SK-N-SH (cell line): Measurements from ENCODE around the gene NUDT16. TPM values are rescaled to one million over a fixed set of nuclear protein-coding genes. Genes with fewer than 3 reads are reported as not detected.

Experiments used
- CTCF ChIA-PET: fragments of 300-600, 350-600 bp; formaldehyde crosslinking; extraction: SDS; loops from one replicate; lab custom pipeline; 2021; lab: Yijun Ruan, JAX
- POLR2A ChIA-PET: fragments of 350-600 bp; sonication (Branson Sonifier 250); formaldehyde crosslinking; extraction: SDS; loops from one replicate; lab custom pipeline; 2020; ENCODE audit warnings: antibody characterized with exemption, inconsistent platforms; lab: Yijun Ruan, JAX
- DNase-seq: peaks from one replicate; pipeline ENCODE4 v3.0.0; 2012
- H2AFZ ChIP-seq: fragments of 200-600 bp; sonication (generic); 2 replicates; pipeline ENCODE4 v1.8.1; 2016; ENCODE audit warnings: antibody characterized with exemption, mild to moderate bottlenecking, low read depth
- H3F3A ChIP-seq: fragments of 200-600 bp; sonication (generic); replicated peaks from 2 replicates; pipeline ENCODE3; 2016; ENCODE audit warnings: antibody characterized with exemption, mild to moderate bottlenecking; ENCODE audit not compliant: insufficient read depth
- H3K27ac ChIP-seq, 2 experiments: fragments of 200-500 bp in 1 of 2; fragments of 200-600 bp in 1 of 2; sonication (Bioruptor generic) in 1 of 2; sonication (generic), shearing (Covaris generic) in 1 of 2; 2 replicates each; pipeline versions ENCODE4 v1.5.1 to v1.6.1; 2014 to 2016; ENCODE audit warnings: low read depth in 2 of 2, inconsistent platforms in 1 of 2, low read length in 1 of 2, mild to moderate bottlenecking in 1 of 2, mixed read lengths in 1 of 2
- H3K27me3 ChIP-seq: fragments of 200-600 bp; sonication (generic), shearing (Covaris generic); 2 replicates; pipeline ENCODE4 v1.6.1; 2016; ENCODE audit warnings: mixed run types; ENCODE audit not compliant: insufficient read depth
- H3K36me3 ChIP-seq, 2 experiments: fragments of 200-500 bp in 1 of 2; fragments of 200-600 bp in 1 of 2; sonication (Bioruptor generic) in 1 of 2; sonication (generic) in 1 of 2; replicated peaks in 1 of 2; 2 replicates each; pipeline versions ENCODE3 to v1.5.1; 2014 to 2016; ENCODE audit warnings: low read length in 1 of 2, mild to moderate bottlenecking in 1 of 2; ENCODE audit not compliant: insufficient read depth in 2 of 2, control insufficient read depth in 1 of 2
- H3K4me1 ChIP-seq, 2 experiments: fragments of 200-500 bp in 1 of 2; fragments of 200-600 bp in 1 of 2; sonication (Bioruptor generic) in 1 of 2; sonication (generic), shearing (Covaris generic) in 1 of 2; 2 replicates each; pipeline versions ENCODE4 v1.5.1 to v1.6.1; 2014 to 2016; ENCODE audit warnings: low read depth in 1 of 2, low read length in 1 of 2, mixed run types in 1 of 2; ENCODE audit not compliant: insufficient read depth in 2 of 2, control insufficient read depth in 1 of 2
- H3K4me2 ChIP-seq: fragments of 200-600 bp; sonication (generic), shearing (Covaris generic); 2 replicates; pipeline ENCODE4 v1.6.1; 2017; ENCODE audit warnings: mixed run types
- H3K4me3 ChIP-seq, 2 experiments: fragments of 200-500 bp in 1 of 2; fragments of 200-600 bp in 1 of 2; sonication (Bioruptor generic) in 1 of 2; sonication (generic), shearing (Covaris generic) in 1 of 2; 2 replicates each; pipeline versions ENCODE4 v1.5.1 to v1.8.1; 2014 to 2016; ENCODE audit warnings: low read depth in 2 of 2, inconsistent platforms in 1 of 2, low read length in 1 of 2, mild to moderate bottlenecking in 1 of 2, mixed read lengths in 1 of 2, moderate library complexity in 1 of 2
- H3K79me2 ChIP-seq: fragments of 200-600 bp; sonication (generic); 2 replicates; pipeline ENCODE4 v1.8.1; 2017; ENCODE audit warnings: mild to moderate bottlenecking; ENCODE audit not compliant: insufficient read depth
- H3K9ac ChIP-seq: fragments of 200-600 bp; sonication (generic); 2 replicates; pipeline ENCODE4 v1.6.1; 2017; ENCODE audit warnings: mixed run types
- H3K9me2 ChIP-seq: fragments of 200-600 bp; sonication (generic); 2 replicates; pipeline ENCODE4 v1.6.1; 2017; ENCODE audit warnings: mixed run types
- H3K9me3 ChIP-seq: fragments of 200-600 bp; sonication (generic); 2 replicates; pipeline ENCODE4 v1.6.1; 2017; ENCODE audit warnings: mixed run types, mild to moderate bottlenecking, moderate library complexity
- H4K20me1 ChIP-seq: fragments of 200-600 bp; sonication (generic); 2 replicates; pipeline ENCODE4 v1.6.1; 2017; ENCODE audit warnings: mild to moderate bottlenecking, mixed run types; ENCODE audit not compliant: insufficient read depth
- CHD2 ChIP-seq: fragments of 150-350 bp; IDR thresholded peaks from 2 replicates; pipeline ENCODE4 v1.6.1; 2018; ENCODE audit warnings: low read length; ENCODE audit not compliant: partially characterized antibody
- ELF1 ChIP-seq: IDR thresholded peaks from 2 replicates; pipeline ENCODE4 v1.4.0; 2012
- EP300 ChIP-seq, 2 experiments: IDR thresholded peaks; 2 replicates each; pipeline versions ENCODE4 v1.4.0 to v1.6.1; 2012; ENCODE audit warnings: borderline replicate concordance in 1 of 2, low read depth in 1 of 2, low read length in 1 of 2
- EZH2phosphoT487 ChIP-seq: fragments of 200-600 bp; sonication (generic); IDR thresholded peaks from 2 replicates; pipeline ENCODE4 v1.6.1; 2017; ENCODE audit warnings: low read depth, mixed run types, mild to moderate bottlenecking, antibody characterized with exemption, moderate library complexity, borderline replicate concordance
- FOSL2 ChIP-seq: IDR thresholded peaks from 2 replicates; pipeline ENCODE4 v1.4.0; 2012; ENCODE audit warnings: low read depth, mild to moderate bottlenecking, moderate library complexity, borderline replicate concordance
- FOXM1 ChIP-seq: IDR thresholded peaks from 2 replicates; pipeline ENCODE4 v1.4.0; 2012; ENCODE audit warnings: low read depth, mild to moderate bottlenecking
- GABPA ChIP-seq: IDR thresholded peaks from 2 replicates; pipeline ENCODE4 v1.4.0; 2012; ENCODE audit warnings: low read depth, mild to moderate bottlenecking
- RAD21 ChIP-seq: IDR thresholded peaks from 2 replicates; pipeline ENCODE4 v1.6.1; 2012; ENCODE audit warnings: mild to moderate bottlenecking, low read length
- RFX5 ChIP-seq: IDR thresholded peaks from 2 replicates; pipeline ENCODE4 v1.6.1; 2012; ENCODE audit warnings: mild to moderate bottlenecking, improper control_type of control experiment, low read length
- RXRA ChIP-seq: IDR thresholded peaks from 2 replicates; pipeline ENCODE4 v1.4.0; 2012; ENCODE audit warnings: low read depth, mild to moderate bottlenecking, borderline replicate concordance
- SIN3A ChIP-seq: IDR thresholded peaks from 2 replicates; pipeline ENCODE4 v1.6.1; 2012; ENCODE audit warnings: low read depth, mild to moderate bottlenecking, low read length, moderate library complexity, borderline replicate concordance
- TCF12 ChIP-seq: IDR thresholded peaks from 2 replicates; pipeline ENCODE4 v1.4.0; 2012
- TEAD4 ChIP-seq: IDR thresholded peaks from 2 replicates; pipeline ENCODE4 v1.4.0; 2012; ENCODE audit warnings: mild to moderate bottlenecking, borderline replicate concordance; ENCODE audit not compliant: insufficient read depth
- YY1 ChIP-seq: IDR thresholded peaks from 2 replicates; pipeline ENCODE4 v1.4.0; 2012; ENCODE audit warnings: low read depth, mild to moderate bottlenecking
- polyA plus RNA-seq, 3 experiments: library from polyadenylated mRNA; depleted of rRNA; stranded (reverse); fragments of >200 nt; gene quantifications; 2 replicates each; pipeline ENCODE4 v1.2.3, GENCODE V29; 2012
- TF ChIP-seq, protein P1 (sequence below): fragments of 150-350 bp; IDR thresholded peaks from 2 replicates; pipeline ENCODE4 v1.6.1; 2017; ENCODE audit warnings: antibody characterized with exemption, low read length, low read depth, borderline replicate concordance
- TF ChIP-seq, protein P2 (sequence below): IDR thresholded peaks from 2 replicates; pipeline ENCODE4 v1.4.0; 2012; ENCODE audit warnings: low read depth, borderline replicate concordance
- TF ChIP-seq, protein P3 (sequence below): IDR thresholded peaks from 2 replicates; pipeline ENCODE4 v1.4.0; 2012; ENCODE audit warnings: low read depth
- TF ChIP-seq, protein P4 (sequence below): fragments of 150-350 bp; IDR thresholded peaks from 2 replicates; pipeline ENCODE4 v1.6.1; 2016; ENCODE audit warnings: mild to moderate bottlenecking, low read depth, low read length
- TF ChIP-seq, protein P5 (sequence below): IDR thresholded peaks from 2 replicates; pipeline ENCODE4 v1.4.0; 2012; ENCODE audit warnings: low read depth, borderline replicate concordance

NUDT16 gene
- polyA plus RNA-seq, 1 of the 3 experiments (the other 2 are of a cell fraction) = 8.2 TPM

DNA sequence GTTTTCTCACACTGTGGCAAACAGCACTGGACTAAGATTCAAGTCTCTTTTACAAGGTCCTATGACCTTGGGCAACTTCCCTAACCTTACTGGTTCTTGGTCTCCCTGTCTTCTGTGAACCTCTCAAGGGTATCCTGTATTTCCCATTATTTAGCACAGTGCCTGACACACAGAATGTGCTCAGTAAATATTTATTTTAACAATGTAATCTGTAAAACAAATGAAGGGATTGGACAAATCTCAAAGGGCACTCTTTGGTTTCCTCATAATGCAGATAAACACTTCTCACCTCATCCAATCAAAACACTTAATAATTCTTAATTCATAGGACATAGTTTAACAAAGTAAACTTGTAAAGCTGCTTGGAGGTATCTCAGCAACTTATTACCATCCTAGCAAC lies 12.8 kb downstream of the NUDT16 start:
- H3K4me2 ChIP-seq = no peak overlapping the region
- no peaks in the 10 kb centered on the region for H3K27me3 ChIP-seq
- DNase-seq = no peak
- CTCF ChIA-PET = interaction anchor here (1.4 kb wide), 1 partner anchor 13 kb away, joined by 5 read pairs; the partner anchor contains the start of gene NUDT16
- H3K9ac ChIP-seq = no peak overlapping the region
- H3K9me3 ChIP-seq = no peaks in the 10 kb centered on the region
- H3K27ac ChIP-seq = no peak overlapping the region
- H3K4me1 ChIP-seq = peaks cover 0 to 4% of the 10 kb centered on the region in 2 experiments; a peak in 2 of 4 replicates
- H3K4me3 ChIP-seq = no peak overlapping the region
- H3K36me3 ChIP-seq = no peaks in the 10 kb centered on the region
- H3K79me2 ChIP-seq = no peaks in the 10 kb centered on the region
- POLR2A ChIA-PET = no interaction called here
- no peaks in the 10 kb centered on the region for H4K20me1 ChIP-seq
- H3F3A ChIP-seq = no peaks in the 10 kb centered on the region
- no peak overlapping the region for H2AFZ ChIP-seq
- H3K9me2 ChIP-seq = no peaks in the 10 kb centered on the region
- TF ChIP-seq CHD2 = no peak
- TF ChIP-seq TEAD4 = no peak
- no peak for TF ChIP-seq YY1
- TF ChIP-seq, protein P1, sequence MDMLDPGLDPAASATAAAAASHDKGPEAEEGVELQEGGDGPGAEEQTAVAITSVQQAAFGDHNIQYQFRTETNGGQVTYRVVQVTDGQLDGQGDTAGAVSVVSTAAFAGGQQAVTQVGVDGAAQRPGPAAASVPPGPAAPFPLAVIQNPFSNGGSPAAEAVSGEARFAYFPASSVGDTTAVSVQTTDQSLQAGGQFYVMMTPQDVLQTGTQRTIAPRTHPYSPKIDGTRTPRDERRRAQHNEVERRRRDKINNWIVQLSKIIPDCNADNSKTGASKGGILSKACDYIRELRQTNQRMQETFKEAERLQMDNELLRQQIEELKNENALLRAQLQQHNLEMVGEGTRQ = no peak
- no peak for TF ChIP-seq RXRA
- TF ChIP-seq GABPA = no peak
- TF ChIP-seq, protein P2, sequence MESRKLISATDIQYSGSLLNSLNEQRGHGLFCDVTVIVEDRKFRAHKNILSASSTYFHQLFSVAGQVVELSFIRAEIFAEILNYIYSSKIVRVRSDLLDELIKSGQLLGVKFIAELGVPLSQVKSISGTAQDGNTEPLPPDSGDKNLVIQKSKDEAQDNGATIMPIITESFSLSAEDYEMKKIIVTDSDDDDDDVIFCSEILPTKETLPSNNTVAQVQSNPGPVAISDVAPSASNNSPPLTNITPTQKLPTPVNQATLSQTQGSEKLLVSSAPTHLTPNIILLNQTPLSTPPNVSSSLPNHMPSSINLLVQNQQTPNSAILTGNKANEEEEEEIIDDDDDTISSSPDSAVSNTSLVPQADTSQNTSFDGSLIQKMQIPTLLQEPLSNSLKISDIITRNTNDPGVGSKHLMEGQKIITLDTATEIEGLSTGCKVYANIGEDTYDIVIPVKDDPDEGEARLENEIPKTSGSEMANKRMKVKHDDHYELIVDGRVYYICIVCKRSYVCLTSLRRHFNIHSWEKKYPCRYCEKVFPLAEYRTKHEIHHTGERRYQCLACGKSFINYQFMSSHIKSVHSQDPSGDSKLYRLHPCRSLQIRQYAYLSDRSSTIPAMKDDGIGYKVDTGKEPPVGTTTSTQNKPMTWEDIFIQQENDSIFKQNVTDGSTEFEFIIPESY = no peak
- no peak for TF ChIP-seq TCF12
- TF ChIP-seq ELF1 = no peak
- TF ChIP-seq, protein P3, sequence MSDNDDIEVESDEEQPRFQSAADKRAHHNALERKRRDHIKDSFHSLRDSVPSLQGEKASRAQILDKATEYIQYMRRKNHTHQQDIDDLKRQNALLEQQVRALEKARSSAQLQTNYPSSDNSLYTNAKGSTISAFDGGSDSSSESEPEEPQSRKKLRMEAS = no peak
- TF ChIP-seq FOSL2 = no peak
- TF ChIP-seq RAD21 = no peak
- TF ChIP-seq FOXM1 = no peak
- TF ChIP-seq SIN3A = no peak
- TF ChIP-seq, protein P4, sequence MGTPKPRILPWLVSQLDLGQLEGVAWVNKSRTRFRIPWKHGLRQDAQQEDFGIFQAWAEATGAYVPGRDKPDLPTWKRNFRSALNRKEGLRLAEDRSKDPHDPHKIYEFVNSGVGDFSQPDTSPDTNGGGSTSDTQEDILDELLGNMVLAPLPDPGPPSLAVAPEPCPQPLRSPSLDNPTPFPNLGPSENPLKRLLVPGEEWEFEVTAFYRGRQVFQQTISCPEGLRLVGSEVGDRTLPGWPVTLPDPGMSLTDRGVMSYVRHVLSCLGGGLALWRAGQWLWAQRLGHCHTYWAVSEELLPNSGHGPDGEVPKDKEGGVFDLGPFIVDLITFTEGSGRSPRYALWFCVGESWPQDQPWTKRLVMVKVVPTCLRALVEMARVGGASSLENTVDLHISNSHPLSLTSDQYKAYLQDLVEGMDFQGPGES = no peak
- TF ChIP-seq EZH2phosphoT487 = no peak
- TF ChIP-seq, protein P5, sequence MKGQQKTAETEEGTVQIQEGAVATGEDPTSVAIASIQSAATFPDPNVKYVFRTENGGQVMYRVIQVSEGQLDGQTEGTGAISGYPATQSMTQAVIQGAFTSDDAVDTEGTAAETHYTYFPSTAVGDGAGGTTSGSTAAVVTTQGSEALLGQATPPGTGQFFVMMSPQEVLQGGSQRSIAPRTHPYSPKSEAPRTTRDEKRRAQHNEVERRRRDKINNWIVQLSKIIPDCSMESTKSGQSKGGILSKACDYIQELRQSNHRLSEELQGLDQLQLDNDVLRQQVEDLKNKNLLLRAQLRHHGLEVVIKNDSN = no peak
- no peak for TF ChIP-seq EP300 (IDR thresholded peaks at IDR 0.05; ENCODE audit: borderline replicate concordance in 1 of 2, low read depth in 1 of 2, low read length in 1 of 2)
- TF ChIP-seq RFX5 = no peak
